ENCODE data around the gene FYN. TPM values are rescaled to one million over a fixed set of nuclear protein-coding genes. Genes with fewer than 3 reads are reported as not detected.

The FYN gene
- total RNA-seq, 1 donor from 2014 or later = 474 TPM

- Mint-ChIP-seq H3K4me1 (ENCODE audit: unreplicated experiment) (peaks cover 9% of the 10 kb centered on the region), H3K4me3 (ENCODE audit: unreplicated experiment) (no peak overlapping the region), H3K27me3 (ENCODE audit: unreplicated experiment) (peaks cover 3% of the 10 kb centered on the region), H3K9me3 (ENCODE audit: unreplicated experiment) (no peaks in the 10 kb centered on the region), H3K27ac (ENCODE audit: unreplicated experiment) (no peak overlapping the region), H3K36me3 (ENCODE audit: low read depth, unreplicated experiment) (peaks cover 43% of the 10 kb centered on the region)
- no peak for DNase-seq (ENCODE audit: low spot score)
- no peak for TF ChIP-seq CTCF (IDR thresholded peaks at IDR 0.05; ENCODE audit: unreplicated experiment)
These were observed 169.5 kb downstream of the FYN start for GRCh38 chr6:111703723-111704122.

- Mint-ChIP-seq H3K4me1 (ENCODE audit: unreplicated experiment) (peaks cover 5% of the 10 kb centered on the region), H3K36me3 (ENCODE audit: low read depth, unreplicated experiment) (peaks cover 39% of the 10 kb centered on the region), H3K27me3 (ENCODE audit: unreplicated experiment) (peaks cover 1% of the 10 kb centered on the region), H3K4me3 (ENCODE audit: unreplicated experiment) (peak overlapping the region; percentile 52), H3K27ac (ENCODE audit: unreplicated experiment) (no peak overlapping the region), H3K9me3 (ENCODE audit: unreplicated experiment) (no peaks in the 10 kb centered on the region)
- TF ChIP-seq CTCF (IDR thresholded peaks at IDR 0.05; ENCODE audit: unreplicated experiment) = no peak
- DNase-seq (ENCODE audit: low spot score) = no peak
These were observed 171.0 kb downstream of the FYN start for GRCh38 chr6:111702268-111702667.

GRCh38 chr6:111701146-111701545 lies 172.1 kb downstream of the FYN start:
- H3K9me3 Mint-ChIP-seq (ENCODE audit: unreplicated experiment) = no peaks in the 10 kb centered on the region
- H3K4me3 Mint-ChIP-seq (ENCODE audit: unreplicated experiment) = no peak overlapping the region
- H3K36me3 Mint-ChIP-seq (ENCODE audit: low read depth, unreplicated experiment) = peaks cover 39% of the 10 kb centered on the region
- no peak for TF ChIP-seq CTCF (IDR thresholded peaks at IDR 0.05; ENCODE audit: unreplicated experiment)
- H3K27me3 Mint-ChIP-seq (ENCODE audit: unreplicated experiment) = peaks cover 1% of the 10 kb centered on the region
- H3K27ac Mint-ChIP-seq (ENCODE audit: unreplicated experiment) = no peak overlapping the region
- no peak for DNase-seq (ENCODE audit: low spot score)
- H3K4me1 Mint-ChIP-seq (ENCODE audit: unreplicated experiment) = peaks cover 5% of the 10 kb centered on the region

- no peak for DNase-seq (ENCODE audit: low spot score)
- H3K36me3 Mint-ChIP-seq (ENCODE audit: low read depth, unreplicated experiment) = peaks cover 46% of the 10 kb centered on the region
- peaks cover 1% of the 10 kb centered on the region for H3K27me3 Mint-ChIP-seq (ENCODE audit: unreplicated experiment)
- H3K9me3 Mint-ChIP-seq (ENCODE audit: unreplicated experiment) = no peaks in the 10 kb centered on the region
- H3K4me1 Mint-ChIP-seq (ENCODE audit: unreplicated experiment) = peaks cover 5% of the 10 kb centered on the region
- no peak for TF ChIP-seq CTCF (IDR thresholded peaks at IDR 0.05; ENCODE audit: unreplicated experiment)
- peak overlapping the region; percentile 12 for H3K4me3 Mint-ChIP-seq (ENCODE audit: unreplicated experiment)
- H3K27ac Mint-ChIP-seq (ENCODE audit: unreplicated experiment) = peak overlapping the region; percentile 68
These were observed 173.0 kb downstream of the FYN start for GRCh38 chr6:111700135-111700690.

GRCh38 chr6:111699123-111699522 lies 174.1 kb downstream of the FYN start:
- H3K4me3 Mint-ChIP-seq (ENCODE audit: unreplicated experiment) = no peak overlapping the region
- peaks cover 7% of the 10 kb centered on the region for H3K4me1 Mint-ChIP-seq (ENCODE audit: unreplicated experiment)
- H3K27ac Mint-ChIP-seq (ENCODE audit: unreplicated experiment) = no peak overlapping the region
- peaks cover 6% of the 10 kb centered on the region for H3K27me3 Mint-ChIP-seq (ENCODE audit: unreplicated experiment)
- no peak for DNase-seq (ENCODE audit: low spot score)
- TF ChIP-seq CTCF (IDR thresholded peaks at IDR 0.05; ENCODE audit: unreplicated experiment) = no peak
- H3K9me3 Mint-ChIP-seq (ENCODE audit: unreplicated experiment) = no peaks in the 10 kb centered on the region
- peaks cover 52% of the 10 kb centered on the region for H3K36me3 Mint-ChIP-seq (ENCODE audit: low read depth, unreplicated experiment)
